ENCODE results near the gene MGA.
A peak's percentile ranks its signal among the peaks of the same experiment; 100 is the strongest.

Gene MGA

GRCh38 chr15:41730543-41730942, 70.3 kb downstream of the MGA start:
- TF ChIP-seq CTCF (IDR thresholded peaks at IDR 0.05; ENCODE audit: low read depth, low read length, poor library complexity, severe bottlenecking) (no peak), EZH2phosphoT487 (IDR thresholded peaks at IDR 0.05; ENCODE audit: borderline replicate concordance, low read length) (no peak)
- Histone ChIP-seq H3K9me3 (ENCODE audit: control insufficient read depth, insufficient read depth, low read length) (no peaks in the 10 kb centered on the region), H3F3A (ENCODE audit: control insufficient read depth, insufficient read depth) (0 out of 2 replicates have a peak, but pooled peaks cover 3% of the 10 kb centered on the region), H3K79me2 (ENCODE audit: control insufficient read depth, low read length) (no peaks in the 10 kb centered on the region), H3K4me3 (ENCODE audit: low read length) (peak overlapping the region; percentile 63), H4K20me1 (ENCODE audit: control insufficient read depth, insufficient read depth, low read depth, low read length) (no peaks in the 10 kb centered on the region), H3K4me2 (ENCODE audit: low read length) (peak overlapping the region; percentile 74), H3K36me3 (ENCODE audit: control insufficient read depth, low read length) (peaks cover 59% of the 10 kb centered on the region), H3K27ac (ENCODE audit: low read depth, low read length) (peak overlapping the region; percentile 85), H3K9me2 (replicated peaks; ENCODE audit: control insufficient read depth, low read length) (no peaks in the 10 kb centered on the region), H3K27me3 (ENCODE audit: control insufficient read depth, low read length) (no peaks in the 10 kb centered on the region), H3K4me1 (ENCODE audit: control insufficient read depth, low read length) (peaks cover 25% of the 10 kb centered on the region)

- peaks cover 68% of the 10 kb centered on the region for H3K36me3 ChIP-seq (ENCODE audit: control insufficient read depth, low read length)
- H3K4me3 ChIP-seq (ENCODE audit: low read length), result no peak overlapping the region
- H3K27ac ChIP-seq (ENCODE audit: low read depth, low read length), result no peak overlapping the region
- no peaks in the 10 kb centered on the region for H3K27me3 ChIP-seq (ENCODE audit: control insufficient read depth, low read length)
- no peaks in the 10 kb centered on the region for H3K79me2 ChIP-seq (ENCODE audit: control insufficient read depth, low read length)
- H3K9me3 ChIP-seq (ENCODE audit: control insufficient read depth, insufficient read depth, low read length), result no peaks in the 10 kb centered on the region
- peaks cover 25% of the 10 kb centered on the region for H3K4me1 ChIP-seq (ENCODE audit: control insufficient read depth, low read length)
- H3K4me2 ChIP-seq (ENCODE audit: low read length), result no peak overlapping the region
- H3K9me2 ChIP-seq (replicated peaks; ENCODE audit: control insufficient read depth, low read length), result no peaks in the 10 kb centered on the region
- 0 out of 2 replicates have a peak, but pooled peaks cover 3% of the 10 kb centered on the region for H3F3A ChIP-seq (ENCODE audit: control insufficient read depth, insufficient read depth)
- TF ChIP-seq CTCF (IDR thresholded peaks at IDR 0.05; ENCODE audit: low read depth, low read length, poor library complexity, severe bottlenecking) (no peak), EZH2phosphoT487 (IDR thresholded peaks at IDR 0.05; ENCODE audit: borderline replicate concordance, low read length) (no peak)
- no peaks in the 10 kb centered on the region for H4K20me1 ChIP-seq (ENCODE audit: control insufficient read depth, insufficient read depth, low read depth, low read length)
These were observed 72.3 kb downstream of the MGA start for GRCh38 chr15:41732483-41732882.

GRCh38 chr15:41734079-41734478, 73.9 kb downstream of the MGA start:
- H3K4me2 ChIP-seq (ENCODE audit: low read length), result no peak overlapping the region
- H3K27ac ChIP-seq (ENCODE audit: low read depth, low read length), result no peak overlapping the region
- H3K36me3 ChIP-seq (ENCODE audit: control insufficient read depth, low read length), result peaks cover 73% of the 10 kb centered on the region
- no peak for TF ChIP-seq CTCF (IDR thresholded peaks at IDR 0.05; ENCODE audit: low read depth, low read length, poor library complexity, severe bottlenecking)
- TF ChIP-seq EZH2phosphoT487 (IDR thresholded peaks at IDR 0.05; ENCODE audit: borderline replicate concordance, low read length), result no peak
- no peaks in the 10 kb centered on the region for H3K9me2 ChIP-seq (replicated peaks; ENCODE audit: control insufficient read depth, low read length)
- no peak overlapping the region for H3K4me3 ChIP-seq (ENCODE audit: low read length)
- peaks cover 25% of the 10 kb centered on the region for H3K4me1 ChIP-seq (ENCODE audit: control insufficient read depth, low read length)
- peaks cover 3% of the 10 kb centered on the region; the same call in 1 of the 2 replicates for H3F3A ChIP-seq (ENCODE audit: control insufficient read depth, insufficient read depth)
- H3K79me2 ChIP-seq (ENCODE audit: control insufficient read depth, low read length), result no peaks in the 10 kb centered on the region
- H4K20me1 ChIP-seq (ENCODE audit: control insufficient read depth, insufficient read depth, low read depth, low read length), result no peaks in the 10 kb centered on the region
- H3K27me3 ChIP-seq (ENCODE audit: control insufficient read depth, low read length), result no peaks in the 10 kb centered on the region
- no peaks in the 10 kb centered on the region for H3K9me3 ChIP-seq (ENCODE audit: control insufficient read depth, insufficient read depth, low read length)

Measured in DOHH2 (cell line).